Measurements from ENCODE around the gene DCP1A.
A peak's percentile ranks its signal among the peaks of the same experiment; 100 is the strongest.

The DCP1A gene

GRCh38 chr3:53361852-53362251 lies 14.5 kb upstream of the DCP1A start:
- Histone ChIP-seq H3K27me3 (ENCODE audit: low read depth, low read length) (0 out of 2 replicates have a peak, but pooled peaks cover 4% of the 10 kb centered on the region), H3K36me3 (replicated peaks; ENCODE audit: low read depth, low read length) (no peaks in the 10 kb centered on the region), H3K4me3 (ENCODE audit: low read length) (no peak overlapping the region), H3K9ac (ENCODE audit: low read length) (no peak overlapping the region), H3K4me2 (ENCODE audit: low read length) (no peak overlapping the region), H3K4me1 (ENCODE audit: low read length) (no peaks in the 10 kb centered on the region), H3K27ac (ENCODE audit: low read length) (no peak overlapping the region), H4K20me1 (ENCODE audit: insufficient read depth, low read length) (no peaks in the 10 kb centered on the region), H2AFZ (ENCODE audit: low read depth, low read length) (no peak overlapping the region), H3K9me3 (ENCODE audit: insufficient read depth, low read length) (no peaks in the 10 kb centered on the region), H3K79me2 (ENCODE audit: low read length) (no peaks in the 10 kb centered on the region)
- TF ChIP-seq, protein P1, sequence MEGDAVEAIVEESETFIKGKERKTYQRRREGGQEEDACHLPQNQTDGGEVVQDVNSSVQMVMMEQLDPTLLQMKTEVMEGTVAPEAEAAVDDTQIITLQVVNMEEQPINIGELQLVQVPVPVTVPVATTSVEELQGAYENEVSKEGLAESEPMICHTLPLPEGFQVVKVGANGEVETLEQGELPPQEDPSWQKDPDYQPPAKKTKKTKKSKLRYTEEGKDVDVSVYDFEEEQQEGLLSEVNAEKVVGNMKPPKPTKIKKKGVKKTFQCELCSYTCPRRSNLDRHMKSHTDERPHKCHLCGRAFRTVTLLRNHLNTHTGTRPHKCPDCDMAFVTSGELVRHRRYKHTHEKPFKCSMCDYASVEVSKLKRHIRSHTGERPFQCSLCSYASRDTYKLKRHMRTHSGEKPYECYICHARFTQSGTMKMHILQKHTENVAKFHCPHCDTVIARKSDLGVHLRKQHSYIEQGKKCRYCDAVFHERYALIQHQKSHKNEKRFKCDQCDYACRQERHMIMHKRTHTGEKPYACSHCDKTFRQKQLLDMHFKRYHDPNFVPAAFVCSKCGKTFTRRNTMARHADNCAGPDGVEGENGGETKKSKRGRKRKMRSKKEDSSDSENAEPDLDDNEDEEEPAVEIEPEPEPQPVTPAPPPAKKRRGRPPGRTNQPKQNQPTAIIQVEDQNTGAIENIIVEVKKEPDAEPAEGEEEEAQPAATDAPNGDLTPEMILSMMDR (IDR thresholded peaks at IDR 0.05; ENCODE audit: low read depth, low read length): no peak
- TF ChIP-seq EZH2phosphoT487 (IDR thresholded peaks at IDR 0.05; ENCODE audit: low read depth): no peak

DNA sequence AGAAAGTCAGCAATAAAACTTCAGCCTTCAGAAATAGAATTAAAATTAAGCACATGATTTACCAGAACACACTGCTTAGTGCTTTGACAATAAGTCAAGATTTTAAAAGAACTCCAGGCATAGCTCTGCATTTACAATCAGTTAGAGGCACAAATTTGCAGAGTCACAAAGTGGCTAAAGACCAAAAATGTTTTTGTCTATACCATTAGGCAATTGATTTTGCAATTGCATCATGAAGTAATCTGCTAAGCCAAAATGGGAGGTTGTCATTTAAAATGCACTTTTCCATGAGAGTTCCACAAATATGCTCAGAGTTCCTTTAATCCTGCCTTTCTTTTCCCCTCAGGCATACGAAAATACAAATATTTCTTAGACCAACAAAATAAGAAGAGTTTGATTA lies 10.1 kb upstream of the DCP1A start:
- Histone ChIP-seq H3K9ac (ENCODE audit: low read length) (no peak overlapping the region), H3K4me2 (ENCODE audit: low read length) (no peak overlapping the region), H3K27me3 (ENCODE audit: low read depth, low read length) (0 out of 2 replicates have a peak, but pooled peaks cover 4% of the 10 kb centered on the region), H3K9me3 (ENCODE audit: insufficient read depth, low read length) (no peaks in the 10 kb centered on the region), H4K20me1 (ENCODE audit: insufficient read depth, low read length) (no peaks in the 10 kb centered on the region), H3K4me1 (ENCODE audit: low read length) (peaks cover 5% of the 10 kb centered on the region; the same call in 1 of the 2 replicates), H3K36me3 (replicated peaks; ENCODE audit: low read depth, low read length) (no peaks in the 10 kb centered on the region), H3K79me2 (ENCODE audit: low read length) (no peaks in the 10 kb centered on the region), H3K4me3 (ENCODE audit: low read length) (no peak overlapping the region), H3K27ac (ENCODE audit: low read length) (no peak overlapping the region), H2AFZ (ENCODE audit: low read depth, low read length) (no peak overlapping the region)
- TF ChIP-seq, protein P1 (IDR thresholded peaks at IDR 0.05; ENCODE audit: low read depth, low read length): no peak
- TF ChIP-seq EZH2phosphoT487 (IDR thresholded peaks at IDR 0.05; ENCODE audit: low read depth): no peak

- no peaks in the 10 kb centered on the region for H3K79me2 ChIP-seq (ENCODE audit: low read length)
- H3K27ac ChIP-seq (ENCODE audit: low read length): no peak overlapping the region
- no peaks in the 10 kb centered on the region for H3K36me3 ChIP-seq (replicated peaks; ENCODE audit: low read depth, low read length)
- H3K4me3 ChIP-seq (ENCODE audit: low read length): no peak overlapping the region
- TF ChIP-seq, protein P1 (IDR thresholded peaks at IDR 0.05; ENCODE audit: low read depth, low read length): no peak
- no peak for TF ChIP-seq EZH2phosphoT487 (IDR thresholded peaks at IDR 0.05; ENCODE audit: low read depth)
- no peak overlapping the region for H3K4me2 ChIP-seq (ENCODE audit: low read length)
- H3K9me3 ChIP-seq (ENCODE audit: insufficient read depth, low read length): no peaks in the 10 kb centered on the region
- H4K20me1 ChIP-seq (ENCODE audit: insufficient read depth, low read length): no peaks in the 10 kb centered on the region
- no peak overlapping the region for H3K9ac ChIP-seq (ENCODE audit: low read length)
- peak overlapping the region; percentile 42; the same call in 1 of the 2 replicates for H2AFZ ChIP-seq (ENCODE audit: low read depth, low read length)
- 0 out of 2 replicates have a peak, but pooled peaks cover 4% of the 10 kb centered on the region for H3K27me3 ChIP-seq (ENCODE audit: low read depth, low read length)
- H3K4me1 ChIP-seq (ENCODE audit: low read length): peaks cover 5% of the 10 kb centered on the region; the same call in 1 of the 2 replicates
These were observed 7.7 kb upstream of the DCP1A start for GRCh38 chr3:53354945-53355498.

- Histone ChIP-seq H3K27me3 (ENCODE audit: low read depth, low read length) (no peaks in the 10 kb centered on the region), H3K9me3 (ENCODE audit: insufficient read depth, low read length) (no peaks in the 10 kb centered on the region), H3K4me2 (ENCODE audit: low read length) (no peak overlapping the region), H3K9ac (ENCODE audit: low read length) (no peak overlapping the region), H2AFZ (ENCODE audit: low read depth, low read length) (no peak overlapping the region), H3K36me3 (replicated peaks; ENCODE audit: low read depth, low read length) (no peaks in the 10 kb centered on the region), H3K79me2 (ENCODE audit: low read length) (no peaks in the 10 kb centered on the region), H3K4me3 (ENCODE audit: low read length) (no peak overlapping the region), H4K20me1 (ENCODE audit: insufficient read depth, low read length) (no peaks in the 10 kb centered on the region), H3K27ac (ENCODE audit: low read length) (no peak overlapping the region), H3K4me1 (ENCODE audit: low read length) (peaks cover 5% of the 10 kb centered on the region; the same call in 1 of the 2 replicates)
- TF ChIP-seq, protein P1 (IDR thresholded peaks at IDR 0.05; ENCODE audit: low read depth, low read length): no peak
- no peak for TF ChIP-seq EZH2phosphoT487 (IDR thresholded peaks at IDR 0.05; ENCODE audit: low read depth)
These were observed 5.9 kb upstream of the DCP1A start for GRCh38 chr3:53353202-53353601.
